IMR-90 (cell line): ENCODE measurements around the gene NKAIN4. TPM values are rescaled to one million over a fixed set of nuclear protein-coding genes. Genes with fewer than 3 reads are reported as not detected.

Experiments
- ATAC-seq: fragments of 200-7000 bp; cut with Tn5 transposase; 2 replicates; pipeline ENCODE4 v1.9.1; 2020; ENCODE audit warnings: low read depth, mild to moderate bottlenecking, moderate library complexity
- BruUV-seq: library from RNA; stranded (reverse); fragments of 400-500 nt; replicated peaks from 2 replicates; lab custom pipeline; 2021; lab: Mats Ljungman, UMichigan
- CTCF ChIA-PET: fragments of 300-600 bp; formaldehyde crosslinking; extraction: SDS; loops from one replicate; lab custom pipeline; 2021; ENCODE audit warnings: antibody characterized with exemption; lab: Yijun Ruan, JAX
- POLR2A ChIA-PET: fragments of 300-600 bp; sonication (Branson Sonifier 250); formaldehyde crosslinking; loops from one replicate; lab custom pipeline; 2022; ENCODE audit warnings: antibody characterized with exemption; ENCODE audit not compliant: unreplicated experiment; lab: Charles Lee
- DNase-seq: peaks from one replicate; pipeline ENCODE4 v3.0.0; 2013
- H2AFZ ChIP-seq: replicated peaks from 2 replicates; pipeline ENCODE3; 2013; ENCODE audit warnings: low read length, mild to moderate bottlenecking; ENCODE audit not compliant: poor library complexity
- H2AK5ac ChIP-seq: 2 replicates; pipeline ENCODE4 v1.6.1; 2013; ENCODE audit warnings: low read depth, low read length, inconsistent platforms
- H2AK9ac ChIP-seq: replicated peaks from 2 replicates; pipeline ENCODE3; 2013; ENCODE audit warnings: mild to moderate bottlenecking, low read depth, low read length, moderate library complexity; ENCODE audit not compliant: poor library complexity
- H2BK120ac ChIP-seq: 2 replicates; pipeline ENCODE4 v1.6.1; 2013; ENCODE audit warnings: low read depth, low read length, inconsistent platforms
- H2BK15ac ChIP-seq: 3 replicates; pipeline ENCODE4 v1.6.1; 2013; ENCODE audit warnings: low read depth, low read length, inconsistent platforms
- H2BK20ac ChIP-seq: 2 replicates; pipeline ENCODE4 v1.6.1; 2013; ENCODE audit warnings: low read depth, mild to moderate bottlenecking, inconsistent platforms, low read length, moderate library complexity
- H2BK5ac ChIP-seq: 2 replicates; pipeline ENCODE4 v1.6.1; 2013; ENCODE audit warnings: mild to moderate bottlenecking, low read depth, low read length, inconsistent platforms; ENCODE audit not compliant: poor library complexity, severe bottlenecking
- H3K14ac ChIP-seq: replicated peaks from 2 replicates; pipeline ENCODE4 v1.6.1; 2013; ENCODE audit warnings: low read depth, low read length, inconsistent platforms
- H3K18ac ChIP-seq: 2 replicates; pipeline ENCODE4 v1.6.1; 2013; ENCODE audit warnings: low read depth, low read length, control low read depth
- H3K23ac ChIP-seq: 2 replicates; pipeline ENCODE4 v1.6.1; 2013; ENCODE audit warnings: low read depth, low read length, inconsistent platforms
- H3K27ac ChIP-seq: 2 replicates; pipeline ENCODE4 v1.5.1; 2013; ENCODE audit warnings: mild to moderate bottlenecking, control low read depth, low read length; ENCODE audit not compliant: insufficient read depth
- H3K27me3 ChIP-seq: 2 replicates; pipeline ENCODE4 v1.6.1; 2013; ENCODE audit warnings: low read length; ENCODE audit not compliant: control insufficient read depth, insufficient read depth
- H3K36me3 ChIP-seq: 2 replicates; pipeline ENCODE4 v1.6.1; 2013; ENCODE audit warnings: low read length, mixed read lengths; ENCODE audit not compliant: control insufficient read depth, insufficient read depth
- H3K4ac ChIP-seq: 2 replicates; pipeline ENCODE4 v1.6.1; 2013; ENCODE audit warnings: low read depth, low read length, inconsistent platforms
- H3K4me1 ChIP-seq: 2 replicates; pipeline ENCODE4 v1.6.1; 2013; ENCODE audit warnings: low read length, mixed read lengths; ENCODE audit not compliant: control insufficient read depth, insufficient read depth
- H3K4me2 ChIP-seq: 2 replicates; pipeline ENCODE4 v1.6.1; 2013; ENCODE audit warnings: low read depth, mild to moderate bottlenecking, control low read depth, low read length, moderate library complexity
- H3K4me3 ChIP-seq: 2 replicates; pipeline ENCODE4 v1.5.1; 2013; ENCODE audit warnings: low read depth, mild to moderate bottlenecking, control low read depth, low read length, moderate library complexity; ENCODE audit not compliant: insufficient read depth
- H3K56ac ChIP-seq: 2 replicates; pipeline ENCODE4 v1.6.1; 2013; ENCODE audit warnings: low read length, inconsistent platforms; ENCODE audit not compliant: insufficient read depth; ENCODE audit errors: extremely low read depth
- H3K79me1 ChIP-seq, 2 experiments: 2 replicates each; pipeline ENCODE4 v1.6.1; 2013; ENCODE audit warnings: low read length in 2 of 2, inconsistent platforms in 1 of 2, low read depth in 1 of 2
- H3K9ac ChIP-seq: 2 replicates; pipeline ENCODE4 v1.6.1; 2013; ENCODE audit warnings: low read depth, low read length, control low read depth
- H3K9me1 ChIP-seq: 2 replicates; pipeline ENCODE4 v1.6.1; 2013; ENCODE audit warnings: low read length, inconsistent platforms; ENCODE audit not compliant: insufficient read depth
- H3K9me3 ChIP-seq: 2 replicates; pipeline ENCODE4 v1.6.1; 2013; ENCODE audit warnings: low read length; ENCODE audit not compliant: control insufficient read depth, insufficient read depth
- H4K20me1 ChIP-seq: 2 replicates; pipeline ENCODE4 v1.6.1; 2013; ENCODE audit warnings: low read length, inconsistent platforms; ENCODE audit not compliant: insufficient read depth
- H4K5ac ChIP-seq: 2 replicates; pipeline ENCODE4 v1.6.1; 2013; ENCODE audit warnings: mild to moderate bottlenecking, low read depth, low read length, control low read depth
- H4K8ac ChIP-seq, 2 experiments: 2 replicates each; pipeline ENCODE4 v1.6.1; 2013; ENCODE audit warnings: low read depth in 2 of 2, low read length in 2 of 2, control low read depth in 1 of 2, inconsistent platforms in 1 of 2
- H4K91ac ChIP-seq: 2 replicates; pipeline ENCODE4 v1.6.1; 2013; ENCODE audit warnings: low read depth, low read length, inconsistent platforms; ENCODE audit not compliant: insufficient read depth
- BHLHE40 ChIP-seq: fragments of 150-350 bp; IDR thresholded peaks from 2 replicates; pipeline ENCODE4 v1.6.1; 2016; ENCODE audit warnings: mild to moderate bottlenecking, low read depth, low read length
- FOS ChIP-seq: fragments of 150-350 bp; IDR thresholded peaks from 2 replicates; pipeline ENCODE4 v1.6.1; 2016; ENCODE audit warnings: low read depth, low read length
- RCOR1 ChIP-seq: IDR thresholded peaks from 2 replicates; pipeline ENCODE4 v1.6.1; 2012; ENCODE audit warnings: mild to moderate bottlenecking, low read length, improper control_type of control experiment; ENCODE audit not compliant: insufficient replicate concordance
- WGBS, 2 experiments: methylation state at CpG; one replicate each; pipeline versions ENCODE4 v1.1.5 to v1.1.7; 2013; ENCODE audit warnings: missing lambda C conversion rate in 2 of 2; ENCODE audit not compliant: insufficient read length in 1 of 2; ENCODE audit errors: extremely low coverage in 2 of 2; 5-methylcytosine and 5-hydroxymethylcytosine counted together
- dilution Hi-C: fragments of 300-500 bp; cut with HindIII; formaldehyde crosslinking; loops from one replicate; pipeline ENCODE4 v1.14.3; 2018; ENCODE audit warnings: low sequenced_read_pairs; ENCODE audit not compliant: unreplicated experiment
- in situ Hi-C: fragments of 300-500 bp; cut with MboI; formaldehyde crosslinking; loops from 3 replicates; pipeline ENCODE4 v1.14.3; 2019; ENCODE audit warnings: low sequenced_read_pairs, inconsistent platforms, mixed read lengths
- intact Hi-C: fragments of 100-400 bp; cut with micrococcal nuclease; formaldehyde crosslinking; loops from 2 replicates; pipeline ENCODE4 v1.10.0; 2022
- polyA plus RNA-seq, 3 experiments: library from polyadenylated mRNA; depleted of rRNA; stranded (reverse); fragments of >200 nt; gene quantifications; 2 replicates each; pipeline ENCODE4 v1.2.3, GENCODE V29; 2012; ENCODE audit warnings: low replicate concordance in 1 of 3
- total RNA-seq: library from RNA; depleted of rRNA; stranded (reverse); fragments of >200 nt; gene quantifications from 2 replicates; pipeline ENCODE4 v1.2.3, GENCODE V29; 2012

The NKAIN4 gene
- total and polyA plus RNA-seq, 2 of the 4 experiments (the other 2 are of a cell fraction): not detected

- TF ChIP-seq RCOR1: no peak
Observed at GRCh38 chr20:63218701-63219446, 35.4 kb downstream of the NKAIN4 start (continued).

GRCh38 chr20:63217706-63218105 lies 36.6 kb downstream of the NKAIN4 start:
- ChIA-PET CTCF (no interaction called here), POLR2A (no interaction called here)
- no peak overlapping the region for H3K23ac ChIP-seq
- DNase-seq (no peak), ATAC-seq (no peak)
- H2BK5ac ChIP-seq: no peak overlapping the region
- in situ Hi-C loops (no loop called here), dilution Hi-C loops (no loop called here), intact Hi-C loops (loop anchor here (5.0 kb wide), 1 partner anchor 55 kb away; the partner anchor contains the start of gene ARFGAP1)
- H3K9ac ChIP-seq: no peak overlapping the region
- no peak overlapping the region for H3K14ac ChIP-seq
- H3K4me2 ChIP-seq: no peak overlapping the region
- H4K20me1 ChIP-seq: peaks cover 26% of the 10 kb centered on the region
- BruUV-seq: no TSS peak
- no peak overlapping the region for H2AFZ ChIP-seq
- no CpG with 5 or more reads among the region's 7 CpGs for WGBS, 2 experiments
- H2BK120ac ChIP-seq: no peak overlapping the region
- H3K27ac ChIP-seq: no peak overlapping the region
- H3K4me1 ChIP-seq: peaks cover 5% of the 10 kb centered on the region; the same call in 1 of the 2 replicates
- peaks cover 28% of the 10 kb centered on the region for H3K27me3 ChIP-seq
- H2BK15ac ChIP-seq: no peak overlapping the region
- H3K9me3 ChIP-seq: no peaks in the 10 kb centered on the region
- no peak overlapping the region for H3K56ac ChIP-seq
- H2AK9ac ChIP-seq: peak overlapping the region; percentile 70
- no peak overlapping the region for H4K91ac ChIP-seq
- H3K4ac ChIP-seq: no peak overlapping the region
- no peak overlapping the region for H3K18ac ChIP-seq
- H4K8ac ChIP-seq: no peak overlapping the region
- no peak for TF ChIP-seq FOS
- no peak for TF ChIP-seq BHLHE40
- H2BK20ac ChIP-seq: no peak overlapping the region
- no peak overlapping the region for H3K4me3 ChIP-seq
- H3K79me1 ChIP-seq: peaks cover 16 to 25% of the 10 kb centered on the region in 2 experiments; a peak in 3 of 4 replicates
- H4K5ac ChIP-seq: no peak overlapping the region
- H3K36me3 ChIP-seq: peaks cover 7% of the 10 kb centered on the region
- 0 out of 2 replicates have a peak overlapping the region, but pooled peaks have one; percentile 16 for H2AK5ac ChIP-seq
- peaks cover 1% of the 10 kb centered on the region; the same call in 1 of the 2 replicates for H3K9me1 ChIP-seq
